Progenitor cell of endocrine pancreas (in vitro differentiated cells): ENCODE measurements around the gene TMC5. TPM values are rescaled to one million over a fixed set of nuclear protein-coding genes. Genes with fewer than 3 reads are reported as not detected.

Experiments
- DNase-seq: peaks from one replicate; pipeline ENCODE4 v3.0.0; 2021; ENCODE audit warnings: low spot score; ENCODE audit not compliant: unreplicated experiment
- H3K27ac Mint-ChIP-seq: 2 replicates; pipeline ENCODE4 v1.8.0; 2021; ENCODE audit warnings: mild to moderate bottlenecking, moderate library complexity, mixed read lengths
- H3K27me3 Mint-ChIP-seq: 2 replicates; pipeline ENCODE4 v1.8.0; 2021; ENCODE audit warnings: mixed read lengths
- H3K36me3 Mint-ChIP-seq: 2 replicates; pipeline ENCODE4 v1.8.0; 2022; ENCODE audit warnings: mixed read lengths; ENCODE audit not compliant: insufficient read depth
- H3K4me1 Mint-ChIP-seq: 2 replicates; pipeline ENCODE4 v1.8.0; 2021; ENCODE audit warnings: low read depth, mixed read lengths
- H3K4me3 Mint-ChIP-seq: 2 replicates; pipeline ENCODE4 v1.8.0; 2021; ENCODE audit warnings: low read depth, mild to moderate bottlenecking, moderate library complexity, mixed read lengths
- H3K9me3 Mint-ChIP-seq: 2 replicates; pipeline ENCODE4 v1.8.0; 2021; ENCODE audit warnings: low read depth, mixed read lengths
- CTCF ChIP-seq: fragments of 200-600 bp; sonication (generic); IDR thresholded peaks from one replicate; pipeline ENCODE4 v1.5.0; 2021; ENCODE audit warnings: antibody characterized with exemption, mild to moderate bottlenecking; ENCODE audit not compliant: unreplicated experiment
- total RNA-seq: library from RNA; stranded (reverse); gene quantifications from 2 replicates; pipeline ENCODE4 v1.2.1, GENCODE V29; 2021

TMC5 gene
- total RNA-seq, 1 donor from 2014 or later: 9.9 TPM

- Mint-ChIP-seq H3K4me1 (peaks cover 22% of the 10 kb centered on the region), H3K27me3 (no peaks in the 10 kb centered on the region), H3K27ac (no peak overlapping the region), H3K4me3 (no peak overlapping the region), H3K36me3 (peaks cover 45% of the 10 kb centered on the region), H3K9me3 (peaks cover 9% of the 10 kb centered on the region)
- no peak for DNase-seq
- no peak for TF ChIP-seq CTCF
Measured at GRCh38 chr16:19515757-19516156, 98.1 kb downstream of the TMC5 start.

- Mint-ChIP-seq H3K4me1 (peaks cover 32% of the 10 kb centered on the region), H3K9me3 (peaks cover 8% of the 10 kb centered on the region), H3K27ac (no peak overlapping the region), H3K27me3 (no peaks in the 10 kb centered on the region), H3K4me3 (no peak overlapping the region), H3K36me3 (peaks cover 35% of the 10 kb centered on the region)
- TF ChIP-seq CTCF: no peak
- DNase-seq: no peak
Measured at GRCh38 chr16:19517424-19518089, 99.9 kb downstream of the TMC5 start.

- DNase-seq: no peak
- peaks cover 26% of the 10 kb centered on the region for H3K36me3 Mint-ChIP-seq
- no peaks in the 10 kb centered on the region for H3K27me3 Mint-ChIP-seq
- TF ChIP-seq CTCF: no peak
- peaks cover 34% of the 10 kb centered on the region for H3K4me1 Mint-ChIP-seq
- H3K27ac Mint-ChIP-seq: no peak overlapping the region
- H3K9me3 Mint-ChIP-seq: no peaks in the 10 kb centered on the region
- no peak overlapping the region for H3K4me3 Mint-ChIP-seq
Measured at GRCh38 chr16:19518388-19518787, 100.7 kb downstream of the TMC5 start.

- peak overlapping the region; percentile 94 for H3K27ac Mint-ChIP-seq
Measured at GRCh38 chr16:19520861-19521331, 103.2 kb downstream of the TMC5 start.

More at GRCh38 chr16:19520861-19521331, 103.2 kb downstream of the TMC5 start:
- Mint-ChIP-seq H3K4me1 (peaks cover 47% of the 10 kb centered on the region), H3K4me3 (peak overlapping the region; percentile 83), H3K36me3 (peaks cover 10% of the 10 kb centered on the region), H3K9me3 (no peaks in the 10 kb centered on the region), H3K27me3 (no peaks in the 10 kb centered on the region)
- no peak for TF ChIP-seq CTCF
- no peak for DNase-seq
